ENCODE measurements around the gene HBQ1. TPM values are rescaled to one million over a fixed set of nuclear protein-coding genes. Genes with fewer than 3 reads are reported as not detected.

The HBQ1 gene
- total RNA-seq, 1 donor: 0.63 TPM

- no peak overlapping the region for H3K4me3 ChIP-seq (ENCODE audit: low read depth, low read length)
- TF ChIP-seq, protein P1, sequence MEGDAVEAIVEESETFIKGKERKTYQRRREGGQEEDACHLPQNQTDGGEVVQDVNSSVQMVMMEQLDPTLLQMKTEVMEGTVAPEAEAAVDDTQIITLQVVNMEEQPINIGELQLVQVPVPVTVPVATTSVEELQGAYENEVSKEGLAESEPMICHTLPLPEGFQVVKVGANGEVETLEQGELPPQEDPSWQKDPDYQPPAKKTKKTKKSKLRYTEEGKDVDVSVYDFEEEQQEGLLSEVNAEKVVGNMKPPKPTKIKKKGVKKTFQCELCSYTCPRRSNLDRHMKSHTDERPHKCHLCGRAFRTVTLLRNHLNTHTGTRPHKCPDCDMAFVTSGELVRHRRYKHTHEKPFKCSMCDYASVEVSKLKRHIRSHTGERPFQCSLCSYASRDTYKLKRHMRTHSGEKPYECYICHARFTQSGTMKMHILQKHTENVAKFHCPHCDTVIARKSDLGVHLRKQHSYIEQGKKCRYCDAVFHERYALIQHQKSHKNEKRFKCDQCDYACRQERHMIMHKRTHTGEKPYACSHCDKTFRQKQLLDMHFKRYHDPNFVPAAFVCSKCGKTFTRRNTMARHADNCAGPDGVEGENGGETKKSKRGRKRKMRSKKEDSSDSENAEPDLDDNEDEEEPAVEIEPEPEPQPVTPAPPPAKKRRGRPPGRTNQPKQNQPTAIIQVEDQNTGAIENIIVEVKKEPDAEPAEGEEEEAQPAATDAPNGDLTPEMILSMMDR (IDR thresholded peaks at IDR 0.05; ENCODE audit: insufficient read depth, low read length): no peak
- DNase-seq (ENCODE audit: low read depth): no peak
Observed at GRCh38 chr16:188674-189073, 8.4 kb downstream of the HBQ1 start.

DNA sequence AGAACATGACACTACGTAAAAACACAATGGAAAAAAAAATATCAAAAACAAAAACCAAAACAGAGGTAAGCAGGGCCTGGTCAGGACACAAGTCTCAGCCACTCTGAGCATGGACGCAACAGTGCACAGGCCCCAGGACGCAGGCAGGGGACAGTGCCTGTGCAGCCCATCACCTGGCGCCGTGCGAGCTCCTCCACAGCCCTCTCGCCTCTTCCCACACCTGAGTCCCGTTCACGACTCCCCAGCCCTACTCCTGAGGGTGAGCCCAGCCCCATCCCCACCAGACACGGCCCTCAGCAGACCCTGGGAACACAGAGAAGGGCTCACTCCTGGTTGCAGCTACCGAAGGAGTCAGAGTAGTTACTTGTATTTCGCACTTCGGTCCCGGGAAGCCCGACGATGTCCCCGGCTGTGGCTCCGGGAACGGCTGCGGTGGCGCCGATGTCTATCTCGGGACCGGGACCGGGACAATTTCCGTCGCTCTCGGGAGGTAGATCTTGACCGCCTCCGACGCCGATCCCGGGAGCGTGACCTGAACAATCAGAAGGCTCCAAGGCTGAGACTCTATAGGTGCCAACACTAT, 9.4 kb downstream of the HBQ1 start:
- TF ChIP-seq, protein P1 (IDR thresholded peaks at IDR 0.05; ENCODE audit: insufficient read depth, low read length): no peak
- no peak overlapping the region for H3K4me3 ChIP-seq (ENCODE audit: low read depth, low read length)
- no peak for DNase-seq (ENCODE audit: low read depth)

DNA sequence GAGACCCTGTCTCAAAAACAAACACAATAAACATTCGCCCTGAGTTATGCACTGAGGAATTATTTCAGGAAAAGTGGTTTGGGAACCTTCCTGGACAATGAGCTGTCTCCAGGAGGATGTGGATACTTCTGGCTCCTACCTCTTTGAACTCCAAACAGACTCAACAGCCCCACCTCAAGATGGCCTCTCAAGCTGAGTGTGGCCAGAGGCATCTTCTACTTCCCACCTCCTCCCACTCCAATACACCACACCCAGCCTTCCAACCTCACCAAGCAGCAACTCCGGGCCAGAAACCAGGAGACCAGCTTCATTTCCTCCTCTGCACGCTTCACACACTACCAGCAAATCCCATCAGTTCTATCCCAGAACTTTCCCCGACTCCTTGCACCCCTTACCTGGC, 11.6 kb downstream of the HBQ1 start:
- H3K4me3 ChIP-seq (ENCODE audit: low read depth, low read length): no peak overlapping the region
- TF ChIP-seq, protein P1 (IDR thresholded peaks at IDR 0.05; ENCODE audit: insufficient read depth, low read length): no peak
- no peak for DNase-seq (ENCODE audit: low read depth)

DNA sequence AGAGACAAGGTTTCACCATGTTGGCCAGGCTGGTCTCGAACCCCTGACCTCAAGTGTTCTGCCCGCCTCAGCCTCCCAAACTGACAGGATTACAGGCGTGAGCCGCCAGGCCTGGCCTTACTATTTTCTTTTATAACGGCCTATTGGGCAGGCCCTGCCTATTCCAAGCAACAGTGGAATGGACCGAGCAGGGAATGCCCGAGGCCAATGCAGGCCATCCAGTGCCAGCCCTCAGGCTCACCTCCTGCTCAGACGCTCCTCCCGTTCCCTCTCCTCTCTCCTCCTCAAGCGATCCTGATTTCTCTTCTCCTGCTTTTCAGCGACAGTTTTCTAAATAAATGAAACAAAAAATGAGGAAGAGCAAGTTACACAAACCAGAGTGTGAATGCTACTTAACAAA, 12.4 kb downstream of the HBQ1 start:
- TF ChIP-seq, protein P1 (IDR thresholded peaks at IDR 0.05; ENCODE audit: insufficient read depth, low read length): no peak
- no peak for DNase-seq (ENCODE audit: low read depth)
- H3K4me3 ChIP-seq (ENCODE audit: low read depth, low read length): no peak overlapping the region

DNA sequence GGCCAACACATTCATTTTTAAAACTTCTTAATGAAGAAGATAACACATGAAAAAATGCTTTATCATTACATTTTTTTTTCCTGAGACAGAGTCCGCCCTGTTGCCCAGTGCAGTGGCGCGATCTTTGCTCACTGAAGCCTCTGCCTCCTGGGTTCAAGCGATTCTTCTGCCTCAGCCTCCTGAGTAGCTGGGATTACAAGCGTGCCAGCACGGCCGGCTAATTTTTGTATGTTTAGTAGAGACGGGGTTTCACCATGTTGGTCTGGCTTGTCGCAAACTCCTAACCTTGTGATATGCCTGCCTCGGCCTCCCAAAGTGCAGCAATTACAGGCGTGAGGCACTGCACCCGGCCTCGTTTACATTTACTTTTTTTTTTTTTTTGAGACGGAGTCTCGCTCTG, 13.2 kb downstream of the HBQ1 start:
- no peak for DNase-seq (ENCODE audit: low read depth)
- TF ChIP-seq, protein P1 (IDR thresholded peaks at IDR 0.05; ENCODE audit: insufficient read depth, low read length): no peak
- H3K4me3 ChIP-seq (ENCODE audit: low read depth, low read length): no peak overlapping the region

- no peak for DNase-seq (ENCODE audit: low read depth)
- TF ChIP-seq, protein P1 (IDR thresholded peaks at IDR 0.05; ENCODE audit: insufficient read depth, low read length): no peak
- no peak overlapping the region for H3K4me3 ChIP-seq (ENCODE audit: low read depth, low read length)
Observed at GRCh38 chr16:194516-194915, 14.3 kb downstream of the HBQ1 start.

GRCh38 chr16:200388-200787, 20.1 kb downstream of the HBQ1 start:
- no peak overlapping the region for H3K4me3 ChIP-seq (ENCODE audit: low read depth, low read length)
- DNase-seq (ENCODE audit: low read depth): peak; percentile 58
- TF ChIP-seq, protein P1 (IDR thresholded peaks at IDR 0.05; ENCODE audit: insufficient read depth, low read length): no peak
